Measurements from ENCODE around the gene ALDH16A1. TPM values are rescaled to one million over a fixed set of nuclear protein-coding genes. Genes with fewer than 3 reads are reported as not detected.

Gene ALDH16A1
- total and polyA plus RNA-seq, 2 of the 4 experiments (the other 2 are of a cell fraction) = 10.4 to 12.9 TPM

DNA sequence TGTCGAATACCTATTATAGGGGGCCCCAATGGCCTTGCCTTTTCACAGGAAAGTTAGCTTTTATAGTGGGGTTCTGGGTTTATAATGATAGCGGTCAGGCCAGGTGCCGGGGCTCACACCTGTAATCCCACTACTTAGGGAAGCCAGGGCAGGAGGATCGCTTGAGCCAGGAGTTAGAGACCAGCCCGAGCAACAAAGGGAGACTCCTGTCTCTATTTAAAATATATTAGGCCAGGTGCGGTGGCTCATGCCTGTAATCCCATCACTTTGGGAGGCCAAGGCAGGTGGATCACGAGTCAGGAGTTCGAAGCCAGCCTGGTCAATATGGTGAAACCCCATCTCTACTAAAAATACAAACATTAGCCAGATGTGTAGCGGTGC, 50.5 kb downstream of the ALDH16A1 start:
- Histone ChIP-seq H3K27ac (ENCODE audit: insufficient read depth, low read length) (peak overlapping the region; percentile 33; the same call in 1 of the 2 replicates), H3K14ac (replicated peaks; ENCODE audit: low read depth, low read length) (no peak overlapping the region), H3K56ac (ENCODE audit: extremely low read depth, insufficient read depth, low read length) (no peak overlapping the region), H3K4me1 (ENCODE audit: control insufficient read depth, insufficient read depth, low read length) (peaks cover 3% of the 10 kb centered on the region; the same call in 1 of the 2 replicates), H3K9me1 (ENCODE audit: insufficient read depth, low read length) (no peaks in the 10 kb centered on the region), H2BK20ac (ENCODE audit: low read depth, low read length) (no peak overlapping the region), H2AK9ac (replicated peaks; ENCODE audit: low read depth, low read length, poor library complexity) (no peak overlapping the region), H4K91ac (ENCODE audit: insufficient read depth, low read depth, low read length) (no peak overlapping the region), H3K4ac (ENCODE audit: low read depth, low read length) (no peak overlapping the region), H2BK15ac (ENCODE audit: low read depth, low read length) (no peak overlapping the region), H3K9me3 (ENCODE audit: control insufficient read depth, insufficient read depth, low read length) (no peaks in the 10 kb centered on the region), H3K4me3 (ENCODE audit: insufficient read depth, low read depth, low read length) (no peak overlapping the region), H2AK5ac (ENCODE audit: low read depth, low read length) (no peak overlapping the region), H4K5ac (ENCODE audit: low read depth, low read length) (peak overlapping the region; percentile 15; the same call in 1 of the 2 replicates), H3K27me3 (ENCODE audit: control insufficient read depth, insufficient read depth, low read length) (no peaks in the 10 kb centered on the region), H4K20me1 (ENCODE audit: insufficient read depth, low read length) (peaks cover 15% of the 10 kb centered on the region), H3K4me2 (ENCODE audit: low read depth, low read length) (peak overlapping the region; percentile 10; the same call in 1 of the 2 replicates), H3K79me1 (ENCODE audit: low read depth in 1 of 2, low read length in 2 of 2) (peaks cover 3 to 16% of the 10 kb centered on the region in 2 experiments; a peak in 3 of 4 replicates), H3K9ac (ENCODE audit: low read depth, low read length) (no peak overlapping the region), H3K23ac (ENCODE audit: low read depth, low read length) (no peak overlapping the region), H3K18ac (ENCODE audit: low read depth, low read length) (no peak overlapping the region), H4K8ac (ENCODE audit: low read depth in 2 of 2, low read length in 2 of 2) (no peak overlapping the region; a peak in 1 of 4 replicates), H2BK120ac (ENCODE audit: low read depth, low read length) (no peak overlapping the region), H2AFZ (replicated peaks; ENCODE audit: low read length, poor library complexity) (no peak overlapping the region), H3K36me3 (ENCODE audit: control insufficient read depth, insufficient read depth, low read length) (peaks cover 18% of the 10 kb centered on the region), H2BK5ac (ENCODE audit: low read depth, low read length, poor library complexity, severe bottlenecking) (no peak overlapping the region)
- BruUV-seq (replicated peaks) = no TSS peak
- intact Hi-C loops (cut with micrococcal nuclease) = loop anchor here (1.0 kb wide), 3 partner anchors 44 to 169 kb away; no protein-coding TSS in a partner anchor
- TF ChIP-seq MXI1 (IDR thresholded peaks at IDR 0.05; ENCODE audit: borderline replicate concordance, low read depth, low read length) (no peak), CEBPB (IDR thresholded peaks at IDR 0.05; ENCODE audit: low read depth, low read length) (no peak), RFX5 (IDR thresholded peaks at IDR 0.05; ENCODE audit: low read depth, low read length) (no peak), MAFK (IDR thresholded peaks at IDR 0.05; ENCODE audit: low read depth, low read length) (no peak), BHLHE40 (IDR thresholded peaks at IDR 0.05; ENCODE audit: low read depth, low read length) (no peak)
- TF ChIP-seq, protein P1, sequence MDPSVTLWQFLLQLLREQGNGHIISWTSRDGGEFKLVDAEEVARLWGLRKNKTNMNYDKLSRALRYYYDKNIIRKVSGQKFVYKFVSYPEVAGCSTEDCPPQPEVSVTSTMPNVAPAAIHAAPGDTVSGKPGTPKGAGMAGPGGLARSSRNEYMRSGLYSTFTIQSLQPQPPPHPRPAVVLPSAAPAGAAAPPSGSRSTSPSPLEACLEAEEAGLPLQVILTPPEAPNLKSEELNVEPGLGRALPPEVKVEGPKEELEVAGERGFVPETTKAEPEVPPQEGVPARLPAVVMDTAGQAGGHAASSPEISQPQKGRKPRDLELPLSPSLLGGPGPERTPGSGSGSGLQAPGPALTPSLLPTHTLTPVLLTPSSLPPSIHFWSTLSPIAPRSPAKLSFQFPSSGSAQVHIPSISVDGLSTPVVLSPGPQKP (IDR thresholded peaks at IDR 0.05; ENCODE audit: borderline replicate concordance, low read depth, low read length) = no peak
- no peak for DNase-seq
- no CpG with 5 or more reads among the region's 9 CpGs for WGBS, 2 experiments (ENCODE audit: extremely low coverage in 2 of 2, insufficient read length in 1 of 2)
- ATAC-seq (ENCODE audit: low read depth) = no peak
- dilution Hi-C loops (cut with HindIII; ENCODE audit: low sequenced_read_pairs, unreplicated experiment) = no loop called here
- ChIA-PET POLR2A (ENCODE audit: unreplicated experiment) (interaction anchor here (1.0 kb wide), 1 partner anchor 44 kb away, joined by 3 read pairs; no protein-coding TSS in a partner anchor), CTCF (interaction anchor here (1.7 to 1.8 kb wide), 2 partner anchors 43 to 67 kb away, joined by 6 to 19 read pairs; no protein-coding TSS in a partner anchor)
- in situ Hi-C loops (cut with MboI; ENCODE audit: low sequenced_read_pairs) = no loop called here

Measured in IMR-90 (cell line).